GM12873 (cell line): ENCODE measurements around the gene DIPK1B.

Experiments
- TF ChIP-seq, protein P1 (sequence below): IDR thresholded peaks from 2 replicates; pipeline ENCODE4 v1.5.1; 2012; ENCODE audit warnings: low read depth, mild to moderate bottlenecking, moderate library complexity, low read length, control low read depth; ENCODE audit not compliant: insufficient read depth; ENCODE audit errors: missing control alignments

The DIPK1B gene

DNA sequence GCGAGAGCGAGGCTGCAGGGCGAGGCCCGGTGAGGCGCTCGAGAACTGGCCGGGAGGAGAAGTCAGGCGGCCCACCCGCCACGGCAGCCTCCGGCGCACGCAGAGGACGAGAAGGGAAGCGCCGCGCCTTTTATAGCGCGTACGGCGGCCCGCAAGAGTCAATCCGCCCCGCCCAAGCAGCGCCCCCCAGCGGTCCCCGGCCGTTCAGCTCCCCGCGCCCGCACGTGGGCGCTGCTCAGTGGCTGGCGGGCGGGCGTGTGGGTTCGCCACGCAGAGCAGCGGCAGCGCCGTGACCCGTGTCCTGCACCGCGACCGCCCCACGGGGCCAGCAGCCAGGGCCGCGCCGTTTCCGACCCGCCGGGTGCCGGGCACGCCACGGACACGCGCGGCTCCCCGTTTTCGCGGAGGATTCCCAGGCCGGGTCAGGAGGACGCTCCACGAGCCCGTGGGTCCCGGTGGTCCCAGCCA lies 15.7 kb downstream of the DIPK1B start:
- TF ChIP-seq, protein P1, sequence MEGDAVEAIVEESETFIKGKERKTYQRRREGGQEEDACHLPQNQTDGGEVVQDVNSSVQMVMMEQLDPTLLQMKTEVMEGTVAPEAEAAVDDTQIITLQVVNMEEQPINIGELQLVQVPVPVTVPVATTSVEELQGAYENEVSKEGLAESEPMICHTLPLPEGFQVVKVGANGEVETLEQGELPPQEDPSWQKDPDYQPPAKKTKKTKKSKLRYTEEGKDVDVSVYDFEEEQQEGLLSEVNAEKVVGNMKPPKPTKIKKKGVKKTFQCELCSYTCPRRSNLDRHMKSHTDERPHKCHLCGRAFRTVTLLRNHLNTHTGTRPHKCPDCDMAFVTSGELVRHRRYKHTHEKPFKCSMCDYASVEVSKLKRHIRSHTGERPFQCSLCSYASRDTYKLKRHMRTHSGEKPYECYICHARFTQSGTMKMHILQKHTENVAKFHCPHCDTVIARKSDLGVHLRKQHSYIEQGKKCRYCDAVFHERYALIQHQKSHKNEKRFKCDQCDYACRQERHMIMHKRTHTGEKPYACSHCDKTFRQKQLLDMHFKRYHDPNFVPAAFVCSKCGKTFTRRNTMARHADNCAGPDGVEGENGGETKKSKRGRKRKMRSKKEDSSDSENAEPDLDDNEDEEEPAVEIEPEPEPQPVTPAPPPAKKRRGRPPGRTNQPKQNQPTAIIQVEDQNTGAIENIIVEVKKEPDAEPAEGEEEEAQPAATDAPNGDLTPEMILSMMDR = peak; percentile 88

DNA sequence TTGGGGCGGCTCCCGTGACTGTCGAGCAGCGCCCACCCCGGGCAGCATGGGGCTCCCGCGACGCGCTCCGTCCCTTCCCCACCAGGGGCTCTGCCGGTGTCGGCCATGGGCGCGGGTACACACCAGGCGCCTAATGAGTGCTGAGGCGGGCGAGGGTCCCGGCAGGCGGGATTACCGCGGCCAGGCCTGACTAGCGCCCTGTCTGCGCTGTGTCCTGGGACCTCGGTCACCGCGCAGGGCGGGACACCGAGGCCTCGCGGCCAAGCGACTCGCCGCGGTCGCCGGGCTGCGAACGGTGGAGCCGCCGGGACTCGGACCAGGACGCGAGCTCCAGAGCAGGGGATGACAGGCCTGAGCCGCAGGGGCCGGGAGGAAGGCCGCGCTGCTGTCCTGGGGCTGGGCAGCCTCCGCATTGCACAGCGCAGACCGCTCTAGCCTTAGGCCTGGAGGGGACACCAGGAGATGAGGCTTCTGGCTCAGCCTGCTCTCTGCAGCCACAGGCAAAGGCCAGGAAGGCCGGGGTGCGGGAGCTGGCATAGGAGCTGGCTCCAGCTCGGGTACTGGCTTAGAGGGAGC lies 16.3 kb downstream of the DIPK1B start:
- TF ChIP-seq, protein P1 = no peak

DNA sequence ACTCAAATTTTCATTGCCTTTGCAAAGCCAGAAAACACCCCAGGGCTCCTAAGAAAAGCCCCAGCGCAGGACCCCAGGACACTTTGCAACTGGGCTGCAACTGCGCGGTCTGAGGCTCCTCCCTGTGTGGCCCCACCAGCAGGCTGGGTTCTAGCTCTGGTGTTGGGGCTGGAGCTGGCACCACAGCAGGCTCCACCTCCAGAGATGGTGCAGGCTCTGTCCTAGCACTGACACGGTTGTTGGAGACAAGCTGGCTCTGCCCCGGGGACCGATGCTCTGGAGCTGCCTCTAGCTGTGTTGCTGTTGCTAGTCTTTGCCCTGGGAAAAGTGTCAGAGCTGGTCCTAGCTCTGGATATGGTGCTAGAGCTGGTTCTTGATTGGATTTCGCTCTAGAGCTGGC lies 16.8 kb downstream of the DIPK1B start:
- TF ChIP-seq, protein P1 = no peak

DNA sequence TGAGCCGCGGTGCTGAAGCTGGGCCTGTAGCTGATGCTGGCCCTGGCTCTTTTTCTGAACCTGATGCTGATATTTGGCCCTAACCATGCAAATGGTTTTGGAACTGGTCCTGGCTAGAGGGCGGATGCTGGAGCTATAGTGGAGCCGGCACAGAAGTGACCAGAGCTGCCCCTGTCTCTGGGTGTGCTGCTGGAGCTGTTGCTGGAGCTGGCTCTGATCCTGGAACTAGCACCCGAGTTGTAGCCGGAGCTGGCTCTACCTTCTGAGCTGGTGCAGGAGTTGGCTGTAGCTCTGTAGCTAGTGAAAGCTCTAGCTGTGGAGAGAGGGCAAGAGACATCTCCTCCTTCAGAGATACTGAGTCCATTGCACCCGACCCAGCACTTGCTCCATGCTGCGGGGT lies 17.6 kb downstream of the DIPK1B start:
- TF ChIP-seq, protein P1 = no peak

- TF ChIP-seq, protein P1 = no peak
Observed at GRCh38 chr9:136732444-136733178, 20.2 kb downstream of the DIPK1B start.

GRCh38 chr9:136733611-136734010 lies 21.2 kb downstream of the DIPK1B start:
- TF ChIP-seq, protein P1 = no peak

- TF ChIP-seq, protein P1 = no peak
Observed at GRCh38 chr9:136734837-136735496, 22.6 kb downstream of the DIPK1B start.
